Calu3 (cell line): ENCODE measurements around the gene ZNF532. TPM values are rescaled to one million over a fixed set of nuclear protein-coding genes. Genes with fewer than 3 reads are reported as not detected.

ENCODE experiments used
- BruUV-seq: library from RNA; stranded (reverse); fragments of 400-500 nt; replicated peaks from 2 replicates; lab custom pipeline; 2021; lab: Mats Ljungman, UMichigan
- CTCF ChIA-PET: fragments of 300-600 bp; sonication (Branson Sonifier 250); formaldehyde crosslinking; loops from one replicate; lab custom pipeline; 2022; ENCODE audit warnings: antibody characterized with exemption; lab: Charles Lee
- DNase-seq: peaks from one replicate; pipeline ENCODE4 v3.0.0; 2022
- H3K27ac Mint-ChIP-seq: one replicate; pipeline ENCODE4 v1.8.0; 2022; ENCODE audit warnings: mixed read lengths; ENCODE audit not compliant: unreplicated experiment
- H3K27me3 Mint-ChIP-seq: one replicate; pipeline ENCODE4 v1.8.0; 2022; ENCODE audit warnings: mixed read lengths; ENCODE audit not compliant: unreplicated experiment
- H3K36me3 Mint-ChIP-seq: one replicate; pipeline ENCODE4 v1.8.0; 2022; ENCODE audit warnings: mild to moderate bottlenecking, moderate library complexity, mixed read lengths; ENCODE audit not compliant: insufficient read depth, unreplicated experiment
- H3K4me1 Mint-ChIP-seq: one replicate; pipeline ENCODE4 v1.8.0; 2022; ENCODE audit warnings: mild to moderate bottlenecking, low read depth, mixed read lengths; ENCODE audit not compliant: unreplicated experiment
- H3K4me3 Mint-ChIP-seq: one replicate; pipeline ENCODE4 v1.8.0; 2022; ENCODE audit warnings: mild to moderate bottlenecking, low read depth, moderate library complexity, mixed read lengths; ENCODE audit not compliant: unreplicated experiment
- H3K9me3 Mint-ChIP-seq: one replicate; pipeline ENCODE4 v1.8.0; 2022; ENCODE audit warnings: low read depth, mixed read lengths; ENCODE audit not compliant: unreplicated experiment
- intact Hi-C: fragments of 100-400 bp; cut with micrococcal nuclease; formaldehyde crosslinking; loops from one replicate; pipeline ENCODE4 v1.10.0; 2022; ENCODE audit not compliant: unreplicated experiment
- total RNA-seq: library from RNA; stranded (reverse); gene quantifications from 2 replicates; pipeline ENCODE4 v1.2.3, GENCODE V29; 2022
- TF ChIP-seq, protein P1 (sequence below): fragments of 200-600 bp; IDR thresholded peaks from one replicate; pipeline ENCODE4 v1.8.0; 2022; ENCODE audit warnings: antibody characterized with exemption; ENCODE audit not compliant: unreplicated experiment

The ZNF532 gene
- total RNA-seq, 1 experiment from 2014 or later, result 150 TPM

DNA sequence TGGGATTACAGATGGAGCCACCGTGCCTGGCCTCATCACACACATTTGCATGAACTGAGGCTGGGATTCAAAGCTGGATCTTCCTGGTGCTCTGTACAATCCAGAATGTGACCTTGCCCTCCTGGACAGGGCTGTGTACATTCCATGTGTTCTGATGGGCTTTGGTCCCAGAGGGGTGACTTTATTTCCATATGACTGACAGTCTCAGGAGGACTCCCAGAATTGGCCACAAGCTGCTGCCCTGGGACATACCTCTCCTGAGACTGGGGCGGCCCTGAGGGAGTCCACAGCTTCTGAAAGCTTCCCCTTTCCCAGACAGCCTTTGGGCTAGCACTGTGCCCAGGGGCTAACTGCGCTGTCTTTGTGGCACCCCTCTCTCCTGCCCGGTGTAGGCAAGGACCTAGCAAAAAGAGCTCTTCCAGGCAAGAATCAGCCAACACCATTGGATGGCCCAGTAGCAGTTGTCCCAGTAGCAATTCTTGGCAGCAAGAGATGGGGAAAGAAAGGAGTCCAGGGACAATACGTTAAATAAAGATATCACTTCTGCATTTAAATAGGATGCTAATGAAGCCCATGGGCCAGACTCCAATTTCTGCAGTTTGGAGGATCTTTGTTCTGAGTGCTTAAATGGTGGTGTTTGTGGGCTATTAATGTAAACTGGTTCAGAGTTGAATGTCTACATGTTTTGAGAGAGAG, 26.4 kb upstream of the ZNF532 start:
- intact Hi-C loops, result no loop called here
- CTCF ChIA-PET, result interaction anchor here (0.6 kb wide), 1 partner anchor 214 kb away, joined by 3 read pairs; no protein-coding TSS in a partner anchor
- no peaks in the 10 kb centered on the region for H3K36me3 Mint-ChIP-seq
- DNase-seq, result no peak
- H3K27me3 Mint-ChIP-seq, result no peaks in the 10 kb centered on the region
- TF ChIP-seq, protein P1, sequence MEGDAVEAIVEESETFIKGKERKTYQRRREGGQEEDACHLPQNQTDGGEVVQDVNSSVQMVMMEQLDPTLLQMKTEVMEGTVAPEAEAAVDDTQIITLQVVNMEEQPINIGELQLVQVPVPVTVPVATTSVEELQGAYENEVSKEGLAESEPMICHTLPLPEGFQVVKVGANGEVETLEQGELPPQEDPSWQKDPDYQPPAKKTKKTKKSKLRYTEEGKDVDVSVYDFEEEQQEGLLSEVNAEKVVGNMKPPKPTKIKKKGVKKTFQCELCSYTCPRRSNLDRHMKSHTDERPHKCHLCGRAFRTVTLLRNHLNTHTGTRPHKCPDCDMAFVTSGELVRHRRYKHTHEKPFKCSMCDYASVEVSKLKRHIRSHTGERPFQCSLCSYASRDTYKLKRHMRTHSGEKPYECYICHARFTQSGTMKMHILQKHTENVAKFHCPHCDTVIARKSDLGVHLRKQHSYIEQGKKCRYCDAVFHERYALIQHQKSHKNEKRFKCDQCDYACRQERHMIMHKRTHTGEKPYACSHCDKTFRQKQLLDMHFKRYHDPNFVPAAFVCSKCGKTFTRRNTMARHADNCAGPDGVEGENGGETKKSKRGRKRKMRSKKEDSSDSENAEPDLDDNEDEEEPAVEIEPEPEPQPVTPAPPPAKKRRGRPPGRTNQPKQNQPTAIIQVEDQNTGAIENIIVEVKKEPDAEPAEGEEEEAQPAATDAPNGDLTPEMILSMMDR, result no peak
- BruUV-seq, result no TSS peak
- H3K4me3 Mint-ChIP-seq, result no peak overlapping the region
- peaks cover 10% of the 10 kb centered on the region for H3K4me1 Mint-ChIP-seq
- H3K9me3 Mint-ChIP-seq, result no peaks in the 10 kb centered on the region
- no peak overlapping the region for H3K27ac Mint-ChIP-seq

- intact Hi-C loops, result no loop called here
- TF ChIP-seq, protein P1, result no peak
- CTCF ChIA-PET, result interaction anchor here (0.6 kb wide), 1 partner anchor 214 kb away, joined by 3 read pairs; no protein-coding TSS in a partner anchor
- Mint-ChIP-seq H3K27ac (no peak overlapping the region), H3K36me3 (no peaks in the 10 kb centered on the region), H3K4me3 (no peak overlapping the region), H3K27me3 (no peaks in the 10 kb centered on the region), H3K4me1 (peaks cover 10% of the 10 kb centered on the region), H3K9me3 (no peaks in the 10 kb centered on the region)
- DNase-seq, result no peak
- no TSS peak for BruUV-seq
Observed at GRCh38 chr18:58838946-58839345, 25.7 kb upstream of the ZNF532 start.

DNA sequence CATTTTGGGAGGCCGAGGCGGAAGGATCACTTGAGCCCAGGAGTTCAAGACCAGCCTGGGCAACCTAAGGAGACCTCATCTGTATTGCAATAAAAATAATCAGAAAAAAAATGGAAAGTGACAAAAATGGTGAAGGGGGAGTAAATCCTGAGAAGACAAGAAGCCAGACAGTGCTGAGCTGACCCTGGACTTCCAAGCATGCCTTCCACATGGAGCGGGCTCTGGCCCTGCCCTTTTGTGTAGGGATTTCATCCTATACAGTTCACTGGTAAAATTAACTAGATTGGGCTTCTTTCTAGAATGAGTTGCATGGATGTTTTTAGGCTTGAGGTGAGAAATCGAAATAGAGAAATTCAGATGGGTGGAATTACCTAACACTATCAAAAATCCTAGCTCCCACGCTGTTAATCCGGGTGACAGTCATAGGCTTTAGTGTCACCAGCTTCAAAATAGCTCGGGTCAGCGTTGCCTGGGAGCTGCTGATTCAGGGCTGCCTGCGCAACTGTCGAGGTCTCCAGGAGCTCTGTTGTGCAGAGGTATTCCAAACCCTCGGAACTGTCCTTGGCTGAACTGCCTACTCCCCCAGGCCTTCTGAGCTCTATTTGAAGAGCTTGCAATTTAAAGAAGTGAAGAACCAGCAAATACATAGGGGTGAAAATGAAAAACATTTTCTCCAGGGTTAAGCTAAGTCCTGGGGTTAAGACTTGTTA, 21.5 kb upstream of the ZNF532 start:
- intact Hi-C loops, result no loop called here
- TF ChIP-seq, protein P1, result no peak
- DNase-seq, result no peak
- no peak overlapping the region for H3K27ac Mint-ChIP-seq
- CTCF ChIA-PET, result no interaction called here
- no peaks in the 10 kb centered on the region for H3K9me3 Mint-ChIP-seq
- H3K4me3 Mint-ChIP-seq, result no peak overlapping the region
- no peaks in the 10 kb centered on the region for H3K27me3 Mint-ChIP-seq
- peaks cover 13% of the 10 kb centered on the region for H3K36me3 Mint-ChIP-seq
- peaks cover 47% of the 10 kb centered on the region for H3K4me1 Mint-ChIP-seq
- no TSS peak for BruUV-seq

DNA sequence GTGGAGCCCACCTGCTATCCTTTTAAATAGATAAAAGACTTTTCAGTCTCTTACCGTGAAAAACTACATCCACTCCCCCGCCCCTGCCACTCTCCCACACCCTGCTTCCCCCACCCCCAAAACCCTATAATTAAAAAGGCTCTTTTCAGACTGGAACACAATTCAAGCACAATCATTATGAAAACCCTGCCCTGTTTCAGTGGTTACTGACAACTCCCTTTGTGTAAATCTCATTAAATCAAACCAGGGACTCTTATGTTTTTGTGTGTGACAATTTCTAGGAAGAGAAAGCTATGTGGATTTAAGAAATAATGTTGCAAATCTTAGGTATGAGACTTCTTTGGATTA, 21.0 kb upstream of the ZNF532 start:
- H3K9me3 Mint-ChIP-seq, result no peaks in the 10 kb centered on the region

More for the DNA sequence above, 21.0 kb upstream of the ZNF532 start:
- BruUV-seq, result no TSS peak
- Mint-ChIP-seq H3K4me1 (peaks cover 49% of the 10 kb centered on the region), H3K36me3 (peaks cover 19% of the 10 kb centered on the region), H3K27ac (no peak overlapping the region), H3K4me3 (no peak overlapping the region), H3K27me3 (no peaks in the 10 kb centered on the region)
- TF ChIP-seq, protein P1, result no peak
- CTCF ChIA-PET, result no interaction called here
- intact Hi-C loops, result no loop called here
- no peak for DNase-seq
